HG03135 (cell line): Measurements from ENCODE around the gene SLC6A18.
"Not testable (repeated sequence)": the region's sequence is repeated elsewhere in the genome, so short reads cannot be mapped to it uniquely, and the experiment has no call there.

Source experiments
- ATAC-seq: cut with Tn5 transposase; IDR thresholded peaks from one replicate; pipeline ENCODE4 v1.9.1; 2021; ENCODE audit warnings: mild to moderate bottlenecking, moderate library complexity; ENCODE audit not compliant: unreplicated experiment

The SLC6A18 gene

DNA sequence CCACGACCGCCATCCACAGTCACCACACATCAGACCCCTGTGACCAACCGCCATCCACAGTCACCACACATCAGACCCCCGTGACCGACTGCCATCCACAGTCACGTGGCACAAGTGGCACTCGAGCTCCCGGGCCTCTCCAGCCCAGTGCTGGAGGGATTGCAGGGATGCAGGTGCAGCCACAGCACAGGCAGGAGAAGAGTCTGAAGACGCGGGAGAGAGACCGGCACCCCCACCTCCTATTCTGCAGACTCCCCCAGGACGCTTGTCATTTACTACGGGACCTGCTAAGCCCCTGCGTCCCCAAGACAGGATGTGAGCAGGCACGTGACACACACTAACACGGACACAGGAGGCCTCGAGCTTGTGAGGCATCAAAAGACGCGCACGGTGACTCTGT is 48.6 kb downstream of the SLC6A18 start:
- no peak for ATAC-seq

- ATAC-seq = no peak
Measured at GRCh38 chr5:1274471-1274870, 49.3 kb downstream of the SLC6A18 start.

- ATAC-seq = not testable (repeated sequence)
Measured at GRCh38 chr5:1275397-1276391, 50.5 kb downstream of the SLC6A18 start.

DNA sequence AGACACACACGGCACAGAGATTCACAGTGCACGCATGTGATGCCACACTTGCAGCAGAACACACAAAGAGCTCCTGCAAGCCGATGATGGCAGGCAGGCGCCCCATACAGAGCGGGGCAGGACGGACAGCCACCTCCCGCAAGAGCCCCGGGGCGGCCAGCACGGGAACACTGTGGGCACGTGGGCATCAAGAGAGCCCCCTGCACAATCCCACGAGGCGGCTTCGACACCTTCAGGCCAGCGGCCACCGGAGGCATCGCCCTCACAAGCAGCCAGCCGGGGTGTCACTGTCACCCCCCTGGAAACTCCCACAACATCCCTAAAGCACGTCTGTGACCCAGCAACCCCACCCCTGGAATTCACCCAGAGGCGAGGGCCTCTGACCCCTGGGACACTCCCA is 51.7 kb downstream of the SLC6A18 start:
- no peak for ATAC-seq

GRCh38 chr5:1277331-1277730 is 52.1 kb downstream of the SLC6A18 start:
- no peak for ATAC-seq

DNA sequence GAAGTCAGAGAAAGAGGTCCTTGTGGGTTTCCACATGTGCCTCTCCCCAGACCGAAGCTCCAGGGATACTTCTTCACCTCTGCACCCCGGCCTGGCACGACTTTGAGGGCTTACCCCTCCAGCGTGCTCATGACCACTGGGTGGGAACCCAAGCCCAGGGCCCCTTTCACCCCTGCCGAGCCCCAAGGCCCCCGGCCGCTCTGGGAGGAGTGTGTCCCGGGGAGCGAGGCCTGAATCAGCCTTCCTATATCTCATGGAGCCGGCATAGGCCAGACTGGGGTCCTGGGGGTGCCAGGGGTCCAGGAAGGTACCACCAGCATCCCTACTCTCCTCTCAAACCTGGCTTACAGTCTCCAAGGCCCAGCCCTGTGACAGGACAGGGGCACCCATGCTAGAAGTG is 52.6 kb downstream of the SLC6A18 start:
- no peak for ATAC-seq

- ATAC-seq = no peak
Measured at GRCh38 chr5:1278216-1278615, 53.0 kb downstream of the SLC6A18 start.

- ATAC-seq = no peak
Measured at GRCh38 chr5:1278656-1279442, 53.7 kb downstream of the SLC6A18 start.

DNA sequence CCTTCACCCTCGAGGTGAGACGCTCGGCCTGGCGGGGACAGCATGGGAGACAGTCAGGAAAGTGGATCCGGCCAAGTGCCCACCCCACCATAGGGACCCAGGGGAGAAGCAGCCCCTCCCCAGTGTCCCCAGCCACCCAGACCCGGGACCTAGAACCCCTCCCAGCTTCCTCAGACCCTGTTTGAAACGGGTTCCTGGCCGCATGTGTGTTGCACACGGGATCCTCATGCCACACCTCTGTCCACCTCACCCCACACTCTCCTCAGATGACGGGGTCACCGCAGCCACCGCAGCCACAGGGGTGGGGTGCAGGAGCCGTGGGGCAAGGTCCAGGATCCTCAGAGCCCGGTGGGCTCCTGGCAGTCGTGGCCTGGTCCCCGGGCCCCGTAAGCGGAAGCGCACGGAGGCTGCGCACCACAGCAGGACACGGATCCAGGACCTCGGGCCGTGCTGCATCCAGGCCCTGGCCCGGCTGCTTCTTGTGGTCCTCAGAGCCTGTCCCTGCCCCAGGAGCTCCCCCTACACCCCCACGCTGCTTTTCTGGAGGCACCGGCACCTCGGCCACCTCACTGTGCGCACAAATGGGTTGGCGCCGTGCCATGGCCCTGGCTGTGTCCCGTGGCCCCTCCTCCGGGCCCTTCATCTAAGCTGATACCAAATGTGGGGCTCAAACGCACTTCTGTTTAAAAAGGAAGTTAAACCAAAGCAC is 54.4 kb downstream of the SLC6A18 start:
- ATAC-seq = no peak

DNA sequence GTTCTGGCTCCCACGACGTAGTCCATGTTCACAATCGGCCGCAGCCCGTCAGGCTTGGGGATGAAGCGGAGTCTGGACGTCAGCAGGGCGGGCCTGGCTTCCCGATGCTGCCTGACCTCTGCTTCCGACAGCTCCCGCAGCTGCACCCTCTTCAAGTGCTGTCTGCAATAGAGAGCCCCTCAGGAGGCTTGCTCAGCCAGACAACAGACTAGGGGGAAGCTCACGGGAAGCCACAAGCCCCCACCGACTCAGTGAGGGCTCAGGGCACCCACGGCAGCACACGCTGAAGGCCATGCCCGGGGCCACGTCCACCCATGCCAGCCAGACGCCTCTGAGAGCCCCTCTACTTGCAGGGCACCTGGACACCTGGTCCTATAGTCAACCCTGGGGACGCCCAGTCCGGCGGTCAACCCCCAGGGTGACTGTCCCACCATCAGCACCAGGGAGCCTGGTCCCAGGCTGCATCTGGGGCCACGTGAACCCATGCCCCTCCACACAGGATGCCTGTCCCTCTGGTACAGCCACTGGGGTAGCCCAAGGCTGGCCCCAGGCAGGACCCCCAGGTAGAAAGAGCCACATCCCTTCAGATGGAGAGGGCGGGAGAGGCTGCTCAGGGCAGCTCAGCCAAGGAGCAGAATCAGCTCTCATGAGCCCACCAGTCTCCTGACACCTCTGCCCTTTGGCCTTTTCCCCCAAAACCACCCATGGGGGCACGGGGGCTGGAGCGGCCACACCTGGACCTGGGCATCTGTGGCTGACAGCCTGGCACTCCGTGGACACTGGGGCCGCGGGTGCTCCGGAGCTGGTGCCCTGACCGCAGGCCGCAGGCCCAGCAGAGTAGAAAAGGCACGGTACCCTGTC is 55.2 kb downstream of the SLC6A18 start:
- ATAC-seq = no peak

- no peak for ATAC-seq
Measured at GRCh38 chr5:1281038-1281882, 56.1 kb downstream of the SLC6A18 start.

DNA sequence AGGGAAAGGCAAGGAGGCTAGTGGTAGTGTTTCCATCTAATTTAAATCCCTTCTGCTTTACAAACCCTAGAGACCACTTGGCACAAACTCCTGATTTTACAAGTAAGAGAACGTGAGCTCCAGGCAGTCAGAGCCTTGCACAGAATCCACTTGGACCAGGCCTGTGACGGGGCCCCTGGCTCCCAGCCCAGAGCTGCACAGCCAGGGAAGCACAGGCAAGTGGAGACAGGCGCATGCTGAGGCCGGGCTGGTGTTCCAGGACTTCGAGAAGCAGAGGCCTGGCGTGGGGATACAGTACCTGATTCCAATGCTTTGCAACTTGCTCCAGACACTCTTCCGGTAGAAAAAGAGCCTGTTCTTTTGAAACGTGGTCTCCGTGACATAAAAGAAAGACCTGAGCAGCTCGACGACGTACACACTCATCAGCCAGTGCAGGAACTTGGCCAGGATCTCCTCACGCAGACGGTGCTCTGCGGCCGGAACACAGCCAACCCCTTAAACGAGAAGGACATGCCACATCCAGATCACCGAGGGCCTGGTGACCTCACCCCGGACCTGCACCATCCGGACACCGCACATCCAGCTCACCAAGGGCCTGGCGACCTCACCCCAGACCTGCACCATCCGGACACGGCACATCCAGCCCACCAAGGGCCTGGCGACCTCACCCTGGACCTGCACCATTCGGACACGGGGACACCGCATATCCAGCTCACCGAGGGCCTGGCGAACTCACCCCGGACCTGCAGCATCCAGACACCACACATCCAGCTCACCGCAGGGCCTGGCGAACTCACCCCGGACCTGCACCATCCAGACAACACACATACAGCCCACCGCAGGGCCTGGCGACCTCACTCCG is 57.2 kb downstream of the SLC6A18 start:
- no peak for ATAC-seq

GRCh38 chr5:1282993-1283728 is 58.0 kb downstream of the SLC6A18 start:
- not testable (repeated sequence) for ATAC-seq

DNA sequence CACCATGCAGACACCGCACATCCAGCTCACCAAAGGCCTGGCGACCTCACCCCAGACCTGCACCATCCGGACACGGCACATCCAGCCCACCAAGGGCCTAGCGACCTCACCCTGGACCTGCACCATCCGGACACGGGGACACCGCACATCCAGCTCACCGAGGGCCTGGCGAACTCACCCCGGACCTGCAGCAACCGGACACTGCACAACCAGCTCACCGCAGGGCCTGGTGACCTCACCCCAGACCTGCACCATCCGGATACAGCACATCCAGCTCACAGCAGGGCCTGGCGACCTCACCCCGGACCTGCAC is 58.5 kb downstream of the SLC6A18 start:
- ATAC-seq = not testable (repeated sequence)

DNA sequence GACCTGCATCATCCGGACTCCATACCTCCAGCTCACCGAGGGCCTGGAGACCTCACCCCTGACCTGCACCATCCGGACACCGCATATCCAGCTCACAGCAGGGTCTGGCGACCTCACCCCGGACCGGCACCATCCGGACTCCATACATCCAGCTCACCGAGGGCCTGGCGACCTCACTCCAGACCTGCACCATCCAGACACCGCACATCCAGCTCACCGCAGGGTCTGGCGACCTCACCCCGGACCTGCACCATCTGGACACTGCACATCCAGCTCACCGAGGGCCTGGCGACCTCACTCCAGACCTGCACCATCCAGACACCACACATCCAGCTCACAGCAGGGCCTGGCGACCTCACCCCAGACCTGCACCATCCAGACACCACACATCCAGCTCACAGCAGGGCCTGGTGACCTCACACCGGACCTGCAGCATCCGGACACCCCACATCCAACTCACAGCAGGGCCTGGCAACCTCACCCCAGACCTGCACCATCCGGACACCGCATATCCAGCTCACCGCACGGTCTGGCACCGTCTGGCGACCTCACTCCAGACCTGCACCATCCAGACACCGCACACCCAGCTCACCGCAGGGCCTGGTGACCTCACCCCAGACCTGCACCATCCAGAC is 59.3 kb downstream of the SLC6A18 start:
- ATAC-seq = not testable (repeated sequence)

DNA sequence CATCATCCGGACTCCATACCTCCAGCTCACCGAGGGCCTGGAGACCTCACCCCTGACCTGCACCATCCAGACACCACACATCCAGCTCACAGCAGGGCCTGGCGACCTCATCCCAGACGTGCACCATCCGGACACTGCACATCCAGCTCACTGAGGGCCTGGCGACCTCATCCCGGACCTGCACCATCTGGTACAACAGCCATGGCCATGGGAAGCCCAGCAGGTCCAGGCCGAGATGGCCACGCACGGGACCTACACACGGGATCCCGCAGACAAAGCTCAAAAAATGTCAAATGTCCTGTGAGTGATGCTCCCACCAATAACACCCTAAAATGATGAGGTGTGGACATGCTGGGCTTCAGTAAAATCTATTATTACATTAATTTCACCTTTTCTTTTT is 60.0 kb downstream of the SLC6A18 start:
- no peak for ATAC-seq

GRCh38 chr5:1285883-1286291 is 60.7 kb downstream of the SLC6A18 start:
- no peak for ATAC-seq
